IMR-90 (cell line): ENCODE results near the gene NRL. TPM values are rescaled to one million over a fixed set of nuclear protein-coding genes. Genes with fewer than 3 reads are reported as not detected.

Source experiments
- ATAC-seq: fragments of 200-7000 bp; cut with Tn5 transposase; 2 replicates; pipeline ENCODE4 v1.9.1; 2020; ENCODE audit warnings: low read depth, mild to moderate bottlenecking, moderate library complexity
- Bru-seq: library from RNA; stranded (reverse); fragments of 400-500 nt; gene quantifications from one replicate; lab custom pipeline; 2021; lab: Mats Ljungman, UMichigan
- BruChase-seq, 2 experiments: library from RNA; stranded (reverse); fragments of 400-500 nt; gene quantifications; one replicate each; lab custom pipeline; 2021; lab: Mats Ljungman, UMichigan
- BruUV-seq: library from RNA; stranded (reverse); fragments of 400-500 nt; replicated peaks from 2 replicates; lab custom pipeline; 2021; lab: Mats Ljungman, UMichigan
- CTCF ChIA-PET: fragments of 300-600 bp; formaldehyde crosslinking; extraction: SDS; loops from one replicate; lab custom pipeline; 2021; ENCODE audit warnings: antibody characterized with exemption; lab: Yijun Ruan, JAX
- POLR2A ChIA-PET: fragments of 300-600 bp; sonication (Branson Sonifier 250); formaldehyde crosslinking; loops from one replicate; lab custom pipeline; 2022; ENCODE audit warnings: antibody characterized with exemption; ENCODE audit not compliant: unreplicated experiment; lab: Charles Lee
- DNase-seq: peaks from one replicate; pipeline ENCODE4 v3.0.0; 2013
- H2AFZ ChIP-seq: replicated peaks from 2 replicates; pipeline ENCODE3; 2013; ENCODE audit warnings: low read length, mild to moderate bottlenecking; ENCODE audit not compliant: poor library complexity
- H2AK5ac ChIP-seq: 2 replicates; pipeline ENCODE4 v1.6.1; 2013; ENCODE audit warnings: low read depth, low read length, inconsistent platforms
- H2AK9ac ChIP-seq: replicated peaks from 2 replicates; pipeline ENCODE3; 2013; ENCODE audit warnings: mild to moderate bottlenecking, low read depth, low read length, moderate library complexity; ENCODE audit not compliant: poor library complexity
- H2BK120ac ChIP-seq: 2 replicates; pipeline ENCODE4 v1.6.1; 2013; ENCODE audit warnings: low read depth, low read length, inconsistent platforms
- H2BK15ac ChIP-seq: 3 replicates; pipeline ENCODE4 v1.6.1; 2013; ENCODE audit warnings: low read depth, low read length, inconsistent platforms
- H2BK20ac ChIP-seq: 2 replicates; pipeline ENCODE4 v1.6.1; 2013; ENCODE audit warnings: low read depth, mild to moderate bottlenecking, inconsistent platforms, low read length, moderate library complexity
- H2BK5ac ChIP-seq: 2 replicates; pipeline ENCODE4 v1.6.1; 2013; ENCODE audit warnings: mild to moderate bottlenecking, low read depth, low read length, inconsistent platforms; ENCODE audit not compliant: poor library complexity, severe bottlenecking
- H3K14ac ChIP-seq: replicated peaks from 2 replicates; pipeline ENCODE4 v1.6.1; 2013; ENCODE audit warnings: low read depth, low read length, inconsistent platforms
- H3K18ac ChIP-seq: 2 replicates; pipeline ENCODE4 v1.6.1; 2013; ENCODE audit warnings: low read depth, low read length, control low read depth
- H3K23ac ChIP-seq: 2 replicates; pipeline ENCODE4 v1.6.1; 2013; ENCODE audit warnings: low read depth, low read length, inconsistent platforms
- H3K27ac ChIP-seq: 2 replicates; pipeline ENCODE4 v1.5.1; 2013; ENCODE audit warnings: mild to moderate bottlenecking, control low read depth, low read length; ENCODE audit not compliant: insufficient read depth
- H3K27me3 ChIP-seq: 2 replicates; pipeline ENCODE4 v1.6.1; 2013; ENCODE audit warnings: low read length; ENCODE audit not compliant: control insufficient read depth, insufficient read depth
- H3K36me3 ChIP-seq: 2 replicates; pipeline ENCODE4 v1.6.1; 2013; ENCODE audit warnings: low read length, mixed read lengths; ENCODE audit not compliant: control insufficient read depth, insufficient read depth
- H3K4ac ChIP-seq: 2 replicates; pipeline ENCODE4 v1.6.1; 2013; ENCODE audit warnings: low read depth, low read length, inconsistent platforms
- H3K4me1 ChIP-seq: 2 replicates; pipeline ENCODE4 v1.6.1; 2013; ENCODE audit warnings: low read length, mixed read lengths; ENCODE audit not compliant: control insufficient read depth, insufficient read depth
- H3K4me2 ChIP-seq: 2 replicates; pipeline ENCODE4 v1.6.1; 2013; ENCODE audit warnings: low read depth, mild to moderate bottlenecking, control low read depth, low read length, moderate library complexity
- H3K4me3 ChIP-seq: 2 replicates; pipeline ENCODE4 v1.5.1; 2013; ENCODE audit warnings: low read depth, mild to moderate bottlenecking, control low read depth, low read length, moderate library complexity; ENCODE audit not compliant: insufficient read depth
- H3K56ac ChIP-seq: 2 replicates; pipeline ENCODE4 v1.6.1; 2013; ENCODE audit warnings: low read length, inconsistent platforms; ENCODE audit not compliant: insufficient read depth; ENCODE audit errors: extremely low read depth
- H3K79me1 ChIP-seq, 2 experiments: 2 replicates each; pipeline ENCODE4 v1.6.1; 2013; ENCODE audit warnings: low read length in 2 of 2, inconsistent platforms in 1 of 2, low read depth in 1 of 2
- H3K9ac ChIP-seq: 2 replicates; pipeline ENCODE4 v1.6.1; 2013; ENCODE audit warnings: low read depth, low read length, control low read depth
- H3K9me1 ChIP-seq: 2 replicates; pipeline ENCODE4 v1.6.1; 2013; ENCODE audit warnings: low read length, inconsistent platforms; ENCODE audit not compliant: insufficient read depth
- H3K9me3 ChIP-seq: 2 replicates; pipeline ENCODE4 v1.6.1; 2013; ENCODE audit warnings: low read length; ENCODE audit not compliant: control insufficient read depth, insufficient read depth
- H4K20me1 ChIP-seq: 2 replicates; pipeline ENCODE4 v1.6.1; 2013; ENCODE audit warnings: low read length, inconsistent platforms; ENCODE audit not compliant: insufficient read depth
- H4K5ac ChIP-seq: 2 replicates; pipeline ENCODE4 v1.6.1; 2013; ENCODE audit warnings: mild to moderate bottlenecking, low read depth, low read length, control low read depth
- H4K8ac ChIP-seq, 2 experiments: 2 replicates each; pipeline ENCODE4 v1.6.1; 2013; ENCODE audit warnings: low read depth in 2 of 2, low read length in 2 of 2, control low read depth in 1 of 2, inconsistent platforms in 1 of 2
- H4K91ac ChIP-seq: 2 replicates; pipeline ENCODE4 v1.6.1; 2013; ENCODE audit warnings: low read depth, low read length, inconsistent platforms; ENCODE audit not compliant: insufficient read depth
- MAFK ChIP-seq: IDR thresholded peaks from 2 replicates; pipeline ENCODE4 v1.6.1; 2012; ENCODE audit warnings: low read depth, low read length, improper control_type of control experiment
- MXI1 ChIP-seq: IDR thresholded peaks from 2 replicates; pipeline ENCODE4 v1.6.1; 2012; ENCODE audit warnings: low read depth, mild to moderate bottlenecking, low read length, moderate library complexity, borderline replicate concordance
- NFE2L2 ChIP-seq: fragments of 150-350 bp; IDR thresholded peaks from 2 replicates; pipeline ENCODE4 v1.6.1; 2016; ENCODE audit warnings: low read depth, mild to moderate bottlenecking, low read length
- POLR2A ChIP-seq: IDR thresholded peaks from 2 replicates; pipeline ENCODE4 v1.6.1; 2012; ENCODE audit warnings: mild to moderate bottlenecking, low read depth, low read length
- RAD21 ChIP-seq: IDR thresholded peaks from 2 replicates; pipeline ENCODE4 v1.6.1; 2012; ENCODE audit warnings: low read length, improper control_type of control experiment
- RCOR1 ChIP-seq: IDR thresholded peaks from 2 replicates; pipeline ENCODE4 v1.6.1; 2012; ENCODE audit warnings: mild to moderate bottlenecking, low read length, improper control_type of control experiment; ENCODE audit not compliant: insufficient replicate concordance
- SMC3 ChIP-seq: fragments of 150-350 bp; IDR thresholded peaks from 2 replicates; pipeline ENCODE4 v1.6.1; 2016; ENCODE audit warnings: low read depth, mild to moderate bottlenecking, antibody characterized with exemption, low read length, moderate library complexity
- WGBS, 2 experiments: methylation state at CpG; one replicate each; pipeline versions ENCODE4 v1.1.5 to v1.1.7; 2013; ENCODE audit warnings: missing lambda C conversion rate in 2 of 2; ENCODE audit not compliant: insufficient read length in 1 of 2; ENCODE audit errors: extremely low coverage in 2 of 2; 5-methylcytosine and 5-hydroxymethylcytosine counted together
- dilution Hi-C: fragments of 300-500 bp; cut with HindIII; formaldehyde crosslinking; loops from one replicate; pipeline ENCODE4 v1.14.3; 2018; ENCODE audit warnings: low sequenced_read_pairs; ENCODE audit not compliant: unreplicated experiment
- in situ Hi-C: fragments of 300-500 bp; cut with MboI; formaldehyde crosslinking; loops from 3 replicates; pipeline ENCODE4 v1.14.3; 2019; ENCODE audit warnings: low sequenced_read_pairs, inconsistent platforms, mixed read lengths
- intact Hi-C: fragments of 100-400 bp; cut with micrococcal nuclease; formaldehyde crosslinking; loops from 2 replicates; pipeline ENCODE4 v1.10.0; 2022
- long read RNA-seq: library from polyadenylated mRNA; unstranded; transcript quantifications from one replicate; pipeline ENCODE4 v2.0.0, GENCODE V29; 2021; ENCODE audit not compliant: unreplicated experiment
- polyA plus RNA-seq, 3 experiments: library from polyadenylated mRNA; depleted of rRNA; stranded (reverse); fragments of >200 nt; gene quantifications; 2 replicates each; pipeline ENCODE4 v1.2.3, GENCODE V29; 2012; ENCODE audit warnings: low replicate concordance in 1 of 3
- total RNA-seq: library from RNA; depleted of rRNA; stranded (reverse); fragments of >200 nt; gene quantifications from 2 replicates; pipeline ENCODE4 v1.2.3, GENCODE V29; 2012; rRNA removed
- TF ChIP-seq, protein P1 (sequence below): conservative IDR thresholded peaks from 2 replicates; pipeline ENCODE4 v1.5.1; 2012; ENCODE audit warnings: mild to moderate bottlenecking, low read depth, low read length, improper control_type of control experiment
- TF ChIP-seq, protein P2 (sequence below): fragments of 150-350 bp; IDR thresholded peaks from 2 replicates; pipeline ENCODE4 v1.6.1; 2017; ENCODE audit warnings: mild to moderate bottlenecking, antibody characterized with exemption, low read length, low read depth
- TF ChIP-seq, protein P3 (sequence below): fragments of 150-350 bp; IDR thresholded peaks from 2 replicates; pipeline ENCODE4 v1.6.1; 2016; ENCODE audit warnings: low read depth, mild to moderate bottlenecking, low read length, moderate library complexity, borderline replicate concordance

NRL gene
- total RNA-seq (0.18 and 0.28 TPM in 2 replicates), polyA plus RNA-seq (2012; rRNA removed) (0.70 and 0.85 TPM in 2 replicates), Bru-seq, nascent RNA (percentile 37 among the genes with signal in this experiment), BruChase-seq, experiment 1, labeled RNA remaining after a 6-hour chase (percentile 35 among the genes with signal in this experiment), BruChase-seq, experiment 2, labeled RNA remaining after a 2-hour chase (percentile 36 among the genes with signal in this experiment)
- polyA plus RNA-seq (2012; cell fraction: cytosol; rRNA removed): 0.38 and 1.2 TPM in 2 replicates
- 0.44 and 0.69 TPM in 2 replicates for polyA plus RNA-seq (2012; cell fraction: nucleus; rRNA removed; ENCODE audit: low replicate concordance)
- long read RNA-seq: 0 reads

DNA sequence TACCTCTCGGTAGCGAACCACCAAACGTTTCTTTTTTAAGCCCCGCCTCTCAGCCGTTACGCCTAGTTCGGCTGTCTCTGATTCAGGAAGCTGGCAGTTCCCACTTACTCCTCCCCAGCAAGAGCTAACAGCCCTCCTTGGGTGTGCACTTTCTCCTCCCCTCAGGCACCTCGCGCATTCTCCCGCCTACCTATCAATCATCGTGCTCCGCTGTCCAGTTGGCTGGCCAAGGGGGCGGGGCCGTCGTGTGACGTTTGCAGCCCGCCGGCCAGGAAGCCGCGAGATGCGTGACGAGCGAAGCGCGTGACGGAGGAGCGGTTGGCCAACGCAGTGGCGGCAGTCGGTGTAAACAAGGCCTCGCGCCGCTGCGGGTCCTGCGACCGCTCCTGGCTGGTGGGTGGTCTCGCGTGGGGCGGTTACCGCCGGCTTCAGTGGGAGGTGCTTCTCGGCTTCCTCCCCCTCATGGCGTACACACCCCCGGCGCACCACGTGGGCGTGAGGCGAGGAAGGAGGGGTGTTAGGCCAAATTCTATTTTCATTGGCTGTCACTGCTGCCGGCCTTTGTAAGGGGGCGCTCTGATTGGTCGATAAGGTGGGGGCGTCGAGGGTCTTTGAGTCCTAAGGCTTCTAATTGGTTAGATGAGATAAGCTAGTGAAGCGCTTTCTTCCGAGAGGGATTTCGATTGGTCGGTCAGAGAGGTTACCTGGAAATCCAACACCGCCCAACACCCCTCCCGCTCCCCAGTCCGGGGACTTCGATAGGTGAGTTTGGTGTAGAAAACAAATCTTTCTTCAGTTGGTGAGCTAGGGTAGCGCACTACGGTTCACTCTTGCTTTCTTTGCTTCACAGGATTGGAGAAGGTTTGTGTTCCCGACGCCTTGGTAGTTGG lies at the start of gene NRL, which contains the start of gene DCAF11:
TSS of gene NRL (minus strand) at position 418 of the 890 bp plus-strand sequence. CDS start 32,101 bp downstream, outside the sequence.
TSS of gene DCAF11 (plus strand) at position 246 of the 890 bp plus-strand sequence. CDS start 818 bp downstream, outside the sequence.
- intact Hi-C loops (loop anchor here (1.0 to 2.0 kb wide), 2 partner anchors 26 to 47 kb away; partner anchors contain the start of genes EMC9 and IRF9), dilution Hi-C loops (no loop called here), in situ Hi-C loops (no loop called here)
- H3K23ac ChIP-seq: peak within 1 kb of the TSS; percentile 95
- H3K4me3 ChIP-seq: peak within 1 kb of the TSS; percentile 74
- H2BK5ac ChIP-seq: peak within 1 kb of the TSS; percentile 97
- ChIA-PET CTCF (interaction anchor here (0.5 to 1.8 kb wide), 5 partner anchors 9 to 1213 kb away, joined by 3 to 7 read pairs (median 3); partner anchors contain the start of gene IRF9), POLR2A (interaction anchor here (1.0 to 1.8 kb wide), 2 partner anchors 21 to 32 kb away, joined by 6 to 7 read pairs; partner anchors contain the start of genes PSME1 and PSME2)
- H2AK5ac ChIP-seq: peak within 1 kb of the TSS; percentile 72
- H4K20me1 ChIP-seq: no peaks in the 10 kb centered on the region
- peak within 1 kb of the TSS; percentile 97 for H3K4ac ChIP-seq
- peaks cover 8% of the 10 kb centered on the region; the same call in 1 of the 2 replicates for H3K9me1 ChIP-seq
- H3K27me3 ChIP-seq: no peaks in the 10 kb centered on the region
- peak within 1 kb of the TSS; percentile 76 for H3K9ac ChIP-seq
- H4K5ac ChIP-seq: peak within 1 kb of the TSS; percentile 81
- peak within 1 kb of the TSS; percentile 91 for H3K27ac ChIP-seq
- H3K36me3 ChIP-seq: peaks cover 15% of the 10 kb centered on the region
- H4K8ac ChIP-seq: peak within 1 kb of the TSS; percentile 94 to 99
- H3K18ac ChIP-seq: peak within 1 kb of the TSS; percentile 70
- H3K56ac ChIP-seq: peak within 1 kb of the TSS; percentile 94
- H2BK20ac ChIP-seq: peak within 1 kb of the TSS; percentile 50
- peaks cover 10 to 16% of the 10 kb centered on the region in 2 experiments; a peak in 2 of 4 replicates for H3K79me1 ChIP-seq
- ATAC-seq (peak; percentile 90), DNase-seq (peak; percentile 100)
- H3K14ac ChIP-seq: peak within 1 kb of the TSS; percentile 78
- H3K4me2 ChIP-seq: peak within 1 kb of the TSS; percentile 89
- H2AK9ac ChIP-seq: peak within 1 kb of the TSS; percentile 99
- H2AFZ ChIP-seq: peak within 1 kb of the TSS; percentile 99
- WGBS, 2 experiments: 0% methylated on average over 25 of the region's 65 CpGs; no CpG with 5 or more reads in 1 of the 2 experiments
- H2BK15ac ChIP-seq: peak within 1 kb of the TSS; percentile 33; the same call in 1 of the 3 replicates
- H3K4me1 ChIP-seq: peaks cover 3% of the 10 kb centered on the region; the same call in 1 of the 2 replicates
- no TSS peak for BruUV-seq
- H2BK120ac ChIP-seq: peak within 1 kb of the TSS; percentile 90
- H4K91ac ChIP-seq: peak within 1 kb of the TSS; percentile 98
- no peaks in the 10 kb centered on the region for H3K9me3 ChIP-seq
- no peak for TF ChIP-seq RCOR1
- TF ChIP-seq, protein P1, sequence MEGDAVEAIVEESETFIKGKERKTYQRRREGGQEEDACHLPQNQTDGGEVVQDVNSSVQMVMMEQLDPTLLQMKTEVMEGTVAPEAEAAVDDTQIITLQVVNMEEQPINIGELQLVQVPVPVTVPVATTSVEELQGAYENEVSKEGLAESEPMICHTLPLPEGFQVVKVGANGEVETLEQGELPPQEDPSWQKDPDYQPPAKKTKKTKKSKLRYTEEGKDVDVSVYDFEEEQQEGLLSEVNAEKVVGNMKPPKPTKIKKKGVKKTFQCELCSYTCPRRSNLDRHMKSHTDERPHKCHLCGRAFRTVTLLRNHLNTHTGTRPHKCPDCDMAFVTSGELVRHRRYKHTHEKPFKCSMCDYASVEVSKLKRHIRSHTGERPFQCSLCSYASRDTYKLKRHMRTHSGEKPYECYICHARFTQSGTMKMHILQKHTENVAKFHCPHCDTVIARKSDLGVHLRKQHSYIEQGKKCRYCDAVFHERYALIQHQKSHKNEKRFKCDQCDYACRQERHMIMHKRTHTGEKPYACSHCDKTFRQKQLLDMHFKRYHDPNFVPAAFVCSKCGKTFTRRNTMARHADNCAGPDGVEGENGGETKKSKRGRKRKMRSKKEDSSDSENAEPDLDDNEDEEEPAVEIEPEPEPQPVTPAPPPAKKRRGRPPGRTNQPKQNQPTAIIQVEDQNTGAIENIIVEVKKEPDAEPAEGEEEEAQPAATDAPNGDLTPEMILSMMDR: no peak
- 0 out of 2 replicates have a peak, but pooled peaks have one; percentile 25 for TF ChIP-seq MAFK
- TF ChIP-seq MXI1: peak; percentile 92
- TF ChIP-seq, protein P2, sequence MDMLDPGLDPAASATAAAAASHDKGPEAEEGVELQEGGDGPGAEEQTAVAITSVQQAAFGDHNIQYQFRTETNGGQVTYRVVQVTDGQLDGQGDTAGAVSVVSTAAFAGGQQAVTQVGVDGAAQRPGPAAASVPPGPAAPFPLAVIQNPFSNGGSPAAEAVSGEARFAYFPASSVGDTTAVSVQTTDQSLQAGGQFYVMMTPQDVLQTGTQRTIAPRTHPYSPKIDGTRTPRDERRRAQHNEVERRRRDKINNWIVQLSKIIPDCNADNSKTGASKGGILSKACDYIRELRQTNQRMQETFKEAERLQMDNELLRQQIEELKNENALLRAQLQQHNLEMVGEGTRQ: peak; percentile 96
- TF ChIP-seq SMC3: no peak
- peak; percentile 30; the same call in 1 of the 2 replicates for TF ChIP-seq POLR2A
- no peak for TF ChIP-seq NFE2L2
- TF ChIP-seq, protein P3, sequence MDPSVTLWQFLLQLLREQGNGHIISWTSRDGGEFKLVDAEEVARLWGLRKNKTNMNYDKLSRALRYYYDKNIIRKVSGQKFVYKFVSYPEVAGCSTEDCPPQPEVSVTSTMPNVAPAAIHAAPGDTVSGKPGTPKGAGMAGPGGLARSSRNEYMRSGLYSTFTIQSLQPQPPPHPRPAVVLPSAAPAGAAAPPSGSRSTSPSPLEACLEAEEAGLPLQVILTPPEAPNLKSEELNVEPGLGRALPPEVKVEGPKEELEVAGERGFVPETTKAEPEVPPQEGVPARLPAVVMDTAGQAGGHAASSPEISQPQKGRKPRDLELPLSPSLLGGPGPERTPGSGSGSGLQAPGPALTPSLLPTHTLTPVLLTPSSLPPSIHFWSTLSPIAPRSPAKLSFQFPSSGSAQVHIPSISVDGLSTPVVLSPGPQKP: no peak
- TF ChIP-seq RAD21: no peak
